Germinal center (tissue), 1 donor: ENCODE measurements around the gene PP2D1.
"Not testable (repeated sequence)": the region's sequence is repeated elsewhere in the genome, so short reads cannot be mapped to it uniquely, and the experiment has no call there.

ENCODE experiments used
- DNase-seq: peaks from one replicate; pipeline ENCODE4 v3.0.0; 2012; ENCODE audit warnings: mixed read lengths, low spot score

The PP2D1 gene

GRCh38 chr3:20039765-20040547 lies 27.9 kb upstream of the PP2D1 start, which contains the start of gene KAT2B:
Gene KAT2B, plus strand, starts transcription at chr3:20040446. Its CDS starts 32 bp downstream, at chr3:20040478.
- DNase-seq, result peak; percentile 90

GRCh38 chr3:20039466-20039764 lies 27.4 kb upstream of the PP2D1 start:
- DNase-seq, result no peak

GRCh38 chr3:20038699-20039465 lies 26.8 kb upstream of the PP2D1 start:
- DNase-seq, result no peak

- DNase-seq, result no peak
Measured at GRCh38 chr3:20037255-20037996, 25.4 kb upstream of the PP2D1 start.

GRCh38 chr3:20035019-20035418 lies 23.0 kb upstream of the PP2D1 start:
- no peak for DNase-seq

GRCh38 chr3:20031939-20032338 lies 19.9 kb upstream of the PP2D1 start:
- not testable (repeated sequence) for DNase-seq

- DNase-seq, result no peak
Measured at GRCh38 chr3:20028905-20029331, 16.9 kb upstream of the PP2D1 start.

GRCh38 chr3:20027136-20027535 lies 15.1 kb upstream of the PP2D1 start:
- DNase-seq, result no peak

GRCh38 chr3:20023623-20024405 lies 11.8 kb upstream of the PP2D1 start:
- DNase-seq, result no peak

GRCh38 chr3:20022954-20023622 lies 11.0 kb upstream of the PP2D1 start:
- no peak for DNase-seq

GRCh38 chr3:20016076-20016475 lies 4.0 kb upstream of the PP2D1 start:
- not testable (repeated sequence) for DNase-seq

- no peak for DNase-seq
Measured at GRCh38 chr3:20015525-20015924, 3.5 kb upstream of the PP2D1 start.

GRCh38 chr3:20013396-20013795 lies 1.3 kb upstream of the PP2D1 start:
- no peak for DNase-seq

GRCh38 chr3:20008646-20009045 lies 3.4 kb downstream of the PP2D1 start:
- DNase-seq, result no peak

GRCh38 chr3:20007960-20008359 lies 4.1 kb downstream of the PP2D1 start:
- no peak for DNase-seq

- DNase-seq, result no peak
Measured at GRCh38 chr3:20001932-20002331, 10.1 kb downstream of the PP2D1 start.

- DNase-seq, result no peak
Measured at GRCh38 chr3:19997502-19997901, 14.6 kb downstream of the PP2D1 start.

- no peak for DNase-seq
Measured at GRCh38 chr3:19994796-19995195, 17.3 kb downstream of the PP2D1 start.

- not testable (repeated sequence) for DNase-seq
Measured at GRCh38 chr3:19988904-19989303, 23.2 kb downstream of the PP2D1 start.

GRCh38 chr3:19972054-19972453 lies 40.0 kb downstream of the PP2D1 start:
- no peak for DNase-seq

GRCh38 chr3:19970327-19970726 lies 41.7 kb downstream of the PP2D1 start:
- DNase-seq, result no peak
